CD8-positive, alpha-beta memory T cell (primary cell): ENCODE data around the gene SLC38A8. TPM values are rescaled to one million over a fixed set of nuclear protein-coding genes. Genes with fewer than 3 reads are reported as not detected.

Experiments
- CTCF ChIA-PET: fragments of 350-600 bp; sonication (Branson Sonifier 250); formaldehyde crosslinking; loops from one replicate; lab custom pipeline; 2021; ENCODE audit warnings: antibody characterized with exemption; lab: Charles Lee
- POLR2A ChIA-PET: fragments of 350-600 bp; sonication (Branson Sonifier 250); formaldehyde crosslinking; loops from one replicate; lab custom pipeline; 2021; ENCODE audit warnings: antibody characterized with exemption; lab: Charles Lee
- DNase-seq, 5 donors: peaks; one replicate each; pipeline versions ENCODE4 v3.0.0 to v3.0.0-alpha.2; 2020 to 2022; ENCODE audit warnings: mixed read lengths in 1 of 5
- H3K27ac ChIP-seq: one replicate; pipeline ENCODE4 v1.7.0; 2013; ENCODE audit warnings: low read depth, mild to moderate bottlenecking, low read length, moderate library complexity
- H3K27me3 ChIP-seq: 2 replicates; pipeline ENCODE4 v1.7.0; 2013; ENCODE audit warnings: low read length, mild to moderate bottlenecking; ENCODE audit not compliant: insufficient read depth, poor library complexity, severe bottlenecking
- H3K36me3 ChIP-seq: 2 replicates; pipeline ENCODE4 v1.7.0; 2013; ENCODE audit warnings: mild to moderate bottlenecking, low read length, moderate library complexity; ENCODE audit not compliant: insufficient read depth
- H3K4me1 ChIP-seq: 2 replicates; pipeline ENCODE4 v1.7.0; 2013; ENCODE audit warnings: mild to moderate bottlenecking, low read length, moderate library complexity; ENCODE audit not compliant: insufficient read depth
- H3K4me3 ChIP-seq: 2 replicates; pipeline ENCODE4 v1.7.0; 2013; ENCODE audit warnings: mild to moderate bottlenecking, low read length
- H3K9me3 ChIP-seq: 2 replicates; pipeline ENCODE4 v1.7.0; 2013; ENCODE audit warnings: mild to moderate bottlenecking, low read length
- H3K27ac Mint-ChIP-seq, 8 donors: one replicate each; pipeline ENCODE4 v1.8.0; 2020 to 2021; ENCODE audit warnings: mixed read lengths in 8 of 8, mild to moderate bottlenecking in 6 of 8, inconsistent platforms in 3 of 8, moderate library complexity in 3 of 8
- H3K27me3 Mint-ChIP-seq, 2 donors: one replicate each; pipeline ENCODE4 v1.8.0; 2020 to 2021; ENCODE audit warnings: mixed read lengths in 2 of 2, mild to moderate bottlenecking in 1 of 2, moderate library complexity in 1 of 2
- H3K36me3 Mint-ChIP-seq, 3 donors: one replicate each; pipeline ENCODE4 v1.8.0; 2020 to 2021; ENCODE audit warnings: mixed read lengths in 3 of 3, inconsistent platforms in 1 of 3, mild to moderate bottlenecking in 1 of 3
- H3K4me1 Mint-ChIP-seq, 3 donors: one replicate each; pipeline ENCODE4 v1.8.0; 2020 to 2021; ENCODE audit warnings: mixed read lengths in 3 of 3, inconsistent platforms in 1 of 3, mild to moderate bottlenecking in 1 of 3
- H3K4me3 Mint-ChIP-seq, 7 donors: one replicate each; pipeline ENCODE4 v1.8.0; 2020 to 2021; ENCODE audit warnings: mixed read lengths in 7 of 7, mild to moderate bottlenecking in 6 of 7, moderate library complexity in 4 of 7, inconsistent platforms in 2 of 7
- H3K9me3 Mint-ChIP-seq, 5 donors: one replicate each; pipeline ENCODE4 v1.8.0; 2020 to 2022; ENCODE audit warnings: mixed read lengths in 5 of 5, mild to moderate bottlenecking in 3 of 5, moderate library complexity in 2 of 5, inconsistent platforms in 1 of 5
- polyA plus RNA-seq: library from polyadenylated mRNA; unstranded; fragments of 300-500 nt; fragmentation: Illumina TruSeq; gene quantifications from one replicate; pipeline ENCODE4 v1.2.3, GENCODE V29; 2021
- total RNA-seq, 2 experiments: library from RNA; stranded (reverse); gene quantifications; one replicate each; pipeline ENCODE4 v1.2.3, GENCODE V29; 2021

SLC38A8 gene
- total and polyA plus RNA-seq, 3 experiments from 2014 or later, result not detected

DNA sequence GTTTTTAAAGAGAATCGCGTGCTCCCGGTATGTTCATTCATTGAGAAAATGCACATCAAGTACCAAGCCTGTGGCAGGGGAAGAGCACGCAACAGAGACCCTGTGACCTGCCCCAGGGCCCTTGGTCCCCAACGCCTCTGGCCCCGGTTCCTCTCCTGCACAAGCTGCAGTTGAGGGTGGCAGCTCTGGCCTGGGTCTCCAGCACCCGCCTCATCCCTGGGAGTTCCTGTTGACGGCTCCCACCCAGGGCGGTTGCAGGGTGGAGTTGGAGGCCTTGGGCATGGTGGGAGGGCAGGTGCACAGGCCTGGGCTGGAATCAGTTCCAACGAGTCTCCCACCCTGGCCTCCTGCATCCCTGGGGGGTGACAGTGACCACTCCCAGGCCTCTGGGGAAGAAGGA, 69.5 kb downstream of the SLC38A8 start:
- ChIA-PET POLR2A (no interaction called here), CTCF (no interaction called here)

GRCh38 chr16:83972256-83973008, 70.2 kb downstream of the SLC38A8 start:
- H3K27me3 Mint-ChIP-seq, result peaks cover 13 to 21% of the 10 kb centered on the region in 2 donors
- Histone ChIP-seq H3K9me3 (no peaks in the 10 kb centered on the region), H3K27ac (no peak overlapping the region), H3K27me3 (no peaks in the 10 kb centered on the region), H3K4me3 (no peak overlapping the region), H3K36me3 (no peaks in the 10 kb centered on the region), H3K4me1 (no peaks in the 10 kb centered on the region)
- DNase-seq, result peak in 1 of 5 donors; percentile 34
- ChIA-PET POLR2A (no interaction called here), CTCF (no interaction called here)
- no peak overlapping the region for H3K4me3 Mint-ChIP-seq
- peak overlapping the region in 1 of 8 donors; percentile 55 for H3K27ac Mint-ChIP-seq
- H3K4me1 Mint-ChIP-seq, result peaks cover 2 to 7% (median 5%) of the 10 kb centered on the region in 3 donors
- H3K9me3 Mint-ChIP-seq, result no peaks in the 10 kb centered on the region
- H3K36me3 Mint-ChIP-seq, result no peaks in the 10 kb centered on the region

More for the DNA sequence above, 69.5 kb downstream of the SLC38A8 start:
- Mint-ChIP-seq H3K9me3 (no peaks in the 10 kb centered on the region), H3K36me3 (no peaks in the 10 kb centered on the region), H3K27ac (no peak overlapping the region), H3K4me1 (peaks cover 0 to 5% (median 0%) of the 10 kb centered on the region in 3 donors), H3K4me3 (no peak overlapping the region), H3K27me3 (peaks cover 12 to 17% of the 10 kb centered on the region in 2 donors)
- DNase-seq, result peak in 1 of 5 donors; percentile 23
- no peaks in the 10 kb centered on the region for H3K9me3 ChIP-seq
- no peaks in the 10 kb centered on the region for H3K36me3 ChIP-seq
- H3K27me3 ChIP-seq, result no peaks in the 10 kb centered on the region
- no peak overlapping the region for H3K27ac ChIP-seq
- no peak overlapping the region for H3K4me3 ChIP-seq
- no peaks in the 10 kb centered on the region for H3K4me1 ChIP-seq

DNA sequence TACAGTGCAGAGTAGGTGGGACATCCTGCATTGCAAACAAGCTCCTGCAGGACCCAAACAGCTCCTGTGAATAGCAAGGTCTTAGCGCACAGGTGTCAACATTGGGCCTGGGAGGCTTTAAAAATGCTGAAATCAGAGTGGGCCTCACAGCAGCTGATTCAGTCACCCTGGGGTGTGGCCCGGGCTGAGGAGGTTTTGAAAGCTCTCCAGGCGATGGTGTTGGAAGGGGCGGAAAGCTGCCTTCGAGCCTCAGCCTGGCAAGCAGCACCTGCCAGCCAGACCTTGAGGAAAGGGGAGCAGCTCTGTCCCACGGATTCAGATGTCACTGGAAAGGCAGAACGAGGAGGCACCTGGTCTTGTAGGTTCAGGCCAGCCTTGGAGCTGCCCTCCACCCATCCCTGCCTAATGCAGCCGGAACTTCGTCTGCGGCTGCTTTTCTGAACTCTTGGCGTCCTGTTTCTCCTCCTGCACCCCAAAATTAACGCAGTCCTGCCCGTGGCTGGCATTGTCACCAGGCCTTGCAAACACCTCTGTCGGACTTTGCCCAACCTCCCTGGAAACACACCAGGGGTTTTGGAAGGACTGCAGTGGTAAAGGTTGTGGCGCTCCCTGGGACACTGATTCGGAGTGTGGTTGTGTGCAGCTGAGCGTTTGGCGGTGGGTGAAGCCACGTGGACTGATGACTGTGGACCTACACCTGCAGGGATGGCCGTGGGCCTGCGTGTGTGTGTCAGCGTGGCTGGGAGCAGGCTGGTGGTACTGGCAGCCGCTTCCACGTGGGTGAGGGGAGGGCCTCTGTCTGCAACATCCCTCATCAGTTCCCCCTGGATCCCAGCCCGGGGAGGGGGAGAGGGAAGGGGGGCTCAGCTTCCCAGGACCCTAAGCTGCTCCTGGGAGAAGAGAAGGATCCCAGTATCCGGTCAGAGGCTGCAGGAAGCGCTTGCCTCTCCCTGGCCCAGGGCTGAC, 71.1 kb downstream of the SLC38A8 start:
- Histone ChIP-seq H3K27ac (no peak overlapping the region), H3K36me3 (no peaks in the 10 kb centered on the region), H3K4me3 (no peak overlapping the region), H3K27me3 (no peaks in the 10 kb centered on the region), H3K4me1 (no peaks in the 10 kb centered on the region), H3K9me3 (no peaks in the 10 kb centered on the region)
- Mint-ChIP-seq H3K27me3 (peaks cover 14 to 22% of the 10 kb centered on the region in 2 donors), H3K27ac (no peak overlapping the region), H3K4me1 (peaks cover 2 to 7% (median 5%) of the 10 kb centered on the region in 3 donors), H3K36me3 (no peaks in the 10 kb centered on the region), H3K4me3 (no peak overlapping the region), H3K9me3 (no peaks in the 10 kb centered on the region)
- CTCF ChIA-PET, result no interaction called here
- POLR2A ChIA-PET, result no interaction called here
- no peak for DNase-seq

DNA sequence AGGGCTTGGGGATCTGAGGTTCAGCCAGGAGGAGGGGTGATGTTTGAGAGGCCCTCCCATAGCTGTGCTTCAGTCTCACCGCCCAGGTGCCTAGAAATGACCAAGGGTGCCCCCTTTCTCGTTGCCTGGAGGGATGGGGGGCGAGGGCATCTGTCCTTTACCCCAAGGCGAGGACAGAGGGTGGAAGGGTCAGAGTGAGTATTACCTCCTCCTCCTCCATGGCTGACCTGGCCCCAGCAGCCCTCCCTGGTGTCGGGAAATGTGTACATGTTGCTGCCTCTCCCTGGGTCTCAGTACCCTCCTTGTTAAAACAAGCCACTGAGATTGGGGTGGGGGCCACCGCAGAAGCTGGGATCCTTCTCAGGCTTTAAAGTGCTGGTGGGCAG, 72.2 kb downstream of the SLC38A8 start:
- Mint-ChIP-seq H3K36me3 (no peaks in the 10 kb centered on the region), H3K27me3 (peaks cover 14 to 17% of the 10 kb centered on the region in 2 donors), H3K27ac (no peak overlapping the region), H3K9me3 (no peaks in the 10 kb centered on the region), H3K4me1 (peaks cover 2 to 7% (median 5%) of the 10 kb centered on the region in 3 donors), H3K4me3 (no peak overlapping the region)
- ChIA-PET POLR2A (no interaction called here), CTCF (no interaction called here)
- H3K27me3 ChIP-seq, result no peaks in the 10 kb centered on the region
- no peak for DNase-seq
- H3K4me1 ChIP-seq, result no peaks in the 10 kb centered on the region
- no peaks in the 10 kb centered on the region for H3K36me3 ChIP-seq
- H3K27ac ChIP-seq, result no peak overlapping the region
- no peaks in the 10 kb centered on the region for H3K9me3 ChIP-seq
- H3K4me3 ChIP-seq, result no peak overlapping the region

- CTCF ChIA-PET, result interaction anchor here (1.1 kb wide), 1 partner anchor 13 kb away, joined by 3 read pairs; no protein-coding TSS in a partner anchor
- no peaks in the 10 kb centered on the region for H3K36me3 ChIP-seq
- H3K27ac Mint-ChIP-seq, result no peak overlapping the region
- H3K9me3 ChIP-seq, result no peaks in the 10 kb centered on the region
- no peak overlapping the region for H3K27ac ChIP-seq
- DNase-seq, result no peak
- H3K4me1 Mint-ChIP-seq, result peaks cover 2 to 7% (median 5%) of the 10 kb centered on the region in 3 donors
- H3K9me3 Mint-ChIP-seq, result no peaks in the 10 kb centered on the region
- peaks cover 14 to 17% of the 10 kb centered on the region in 2 donors for H3K27me3 Mint-ChIP-seq
- H3K36me3 Mint-ChIP-seq, result no peaks in the 10 kb centered on the region
- peak overlapping the region in 1 of 7 donors; percentile 46 for H3K4me3 Mint-ChIP-seq
- H3K4me1 ChIP-seq, result no peaks in the 10 kb centered on the region
- POLR2A ChIA-PET, result no interaction called here
- H3K27me3 ChIP-seq, result no peaks in the 10 kb centered on the region
- no peak overlapping the region for H3K4me3 ChIP-seq
These were observed 72.7 kb downstream of the SLC38A8 start for GRCh38 chr16:83969771-83970429.

- no peak overlapping the region for H3K4me3 ChIP-seq
- H3K36me3 Mint-ChIP-seq, result no peaks in the 10 kb centered on the region
- H3K4me3 Mint-ChIP-seq, result peak overlapping the region in 1 of 7 donors; percentile 66
- no peak overlapping the region for H3K27ac ChIP-seq
- H3K27me3 Mint-ChIP-seq, result peaks cover 14 to 17% of the 10 kb centered on the region in 2 donors
- no peaks in the 10 kb centered on the region for H3K9me3 ChIP-seq
- no peaks in the 10 kb centered on the region for H3K9me3 Mint-ChIP-seq
- ChIA-PET POLR2A (no interaction called here), CTCF (interaction anchor here (1.1 kb wide), 1 partner anchor 12 kb away, joined by 3 read pairs; no protein-coding TSS in a partner anchor)
- H3K36me3 ChIP-seq, result no peaks in the 10 kb centered on the region
- peak in 1 of 5 donors; percentile 41 for DNase-seq
- H3K27me3 ChIP-seq, result no peaks in the 10 kb centered on the region
- H3K4me1 ChIP-seq, result no peaks in the 10 kb centered on the region
- H3K4me1 Mint-ChIP-seq, result peaks cover 2 to 7% (median 5%) of the 10 kb centered on the region in 3 donors
- no peak overlapping the region for H3K27ac Mint-ChIP-seq
These were observed 73.5 kb downstream of the SLC38A8 start for GRCh38 chr16:83968891-83969649.

DNA sequence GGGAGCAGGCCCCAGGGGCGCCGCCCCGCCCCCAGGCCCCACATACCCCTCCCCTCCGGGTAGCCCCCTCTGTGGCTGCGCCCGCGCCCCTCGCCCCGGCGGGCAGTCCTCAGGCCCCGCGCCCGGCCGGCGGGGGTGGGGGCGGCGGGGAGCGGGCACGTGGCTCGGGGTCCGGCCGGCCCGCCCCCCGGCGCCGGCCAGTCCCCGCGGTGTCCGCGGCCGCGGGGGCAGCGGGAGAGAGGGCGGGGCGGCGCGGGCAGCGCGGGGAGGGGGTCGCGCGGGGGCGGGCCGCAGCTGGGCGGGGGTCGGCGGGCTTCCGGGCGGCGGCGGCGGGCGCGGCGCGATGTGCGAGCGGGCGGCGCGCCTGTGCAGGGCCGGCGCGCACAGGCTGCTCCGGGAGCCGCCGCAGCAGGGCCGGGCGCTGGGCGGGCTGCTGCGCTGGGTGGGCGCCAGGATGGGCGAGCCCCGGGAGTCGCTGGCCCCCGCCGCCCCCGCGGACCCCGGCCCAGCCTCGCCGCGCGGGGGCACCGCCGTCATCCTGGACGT, 74.2 kb downstream of the SLC38A8 start:
- Mint-ChIP-seq H3K9me3 (no peaks in the 10 kb centered on the region), H3K4me1 (peaks cover 2 to 7% (median 5%) of the 10 kb centered on the region in 3 donors), H3K27ac (no peak overlapping the region), H3K4me3 (no peak overlapping the region), H3K36me3 (no peaks in the 10 kb centered on the region), H3K27me3 (peaks cover 14 to 17% of the 10 kb centered on the region in 2 donors)
- Histone ChIP-seq H3K27me3 (no peaks in the 10 kb centered on the region), H3K9me3 (no peaks in the 10 kb centered on the region), H3K4me1 (no peaks in the 10 kb centered on the region), H3K27ac (no peak overlapping the region), H3K4me3 (no peak overlapping the region), H3K36me3 (no peaks in the 10 kb centered on the region)
- POLR2A ChIA-PET, result no interaction called here
- CTCF ChIA-PET, result no interaction called here
- DNase-seq, result peak in 1 of 5 donors; percentile 16
